ENCODE data around the gene EFEMP1. TPM values are rescaled to one million over a fixed set of nuclear protein-coding genes. Genes with fewer than 3 reads are reported as not detected.

Gene EFEMP1
- total RNA-seq, 3 donors from 2014 or later: 9.5 to 80.1 (median 40.8) TPM

DNA sequence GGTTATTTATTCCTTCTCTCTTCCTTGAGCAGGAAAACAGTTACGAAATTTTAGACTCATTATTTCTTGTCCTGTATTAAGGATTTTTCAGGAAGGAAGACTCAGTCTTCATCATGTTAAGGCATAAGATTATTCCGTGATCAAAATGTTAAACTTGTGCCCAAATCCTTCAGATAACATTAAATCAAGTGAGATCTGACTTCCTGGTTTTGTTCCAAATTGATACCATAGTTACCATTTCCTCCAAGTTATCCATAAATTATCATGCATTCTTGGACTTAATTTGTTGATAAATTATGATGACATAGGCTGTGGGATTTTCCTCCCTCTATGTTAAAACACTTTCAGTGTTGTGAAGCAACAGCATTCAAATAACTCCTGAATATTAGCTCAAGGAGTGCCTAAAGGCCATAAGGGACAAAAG is 31.9 kb downstream of the EFEMP1 start:
- intact Hi-C loops (cut with DNase I, micrococcal nuclease): no loop called here
- no peak overlapping the region for H3K4me3 ChIP-seq
- no peaks in the 10 kb centered on the region for H3K36me3 ChIP-seq (ENCODE audit: low read depth)
- no peak for DNase-seq
- no peaks in the 10 kb centered on the region for H3K4me1 ChIP-seq (ENCODE audit: low read depth)
- TF ChIP-seq, protein P1, sequence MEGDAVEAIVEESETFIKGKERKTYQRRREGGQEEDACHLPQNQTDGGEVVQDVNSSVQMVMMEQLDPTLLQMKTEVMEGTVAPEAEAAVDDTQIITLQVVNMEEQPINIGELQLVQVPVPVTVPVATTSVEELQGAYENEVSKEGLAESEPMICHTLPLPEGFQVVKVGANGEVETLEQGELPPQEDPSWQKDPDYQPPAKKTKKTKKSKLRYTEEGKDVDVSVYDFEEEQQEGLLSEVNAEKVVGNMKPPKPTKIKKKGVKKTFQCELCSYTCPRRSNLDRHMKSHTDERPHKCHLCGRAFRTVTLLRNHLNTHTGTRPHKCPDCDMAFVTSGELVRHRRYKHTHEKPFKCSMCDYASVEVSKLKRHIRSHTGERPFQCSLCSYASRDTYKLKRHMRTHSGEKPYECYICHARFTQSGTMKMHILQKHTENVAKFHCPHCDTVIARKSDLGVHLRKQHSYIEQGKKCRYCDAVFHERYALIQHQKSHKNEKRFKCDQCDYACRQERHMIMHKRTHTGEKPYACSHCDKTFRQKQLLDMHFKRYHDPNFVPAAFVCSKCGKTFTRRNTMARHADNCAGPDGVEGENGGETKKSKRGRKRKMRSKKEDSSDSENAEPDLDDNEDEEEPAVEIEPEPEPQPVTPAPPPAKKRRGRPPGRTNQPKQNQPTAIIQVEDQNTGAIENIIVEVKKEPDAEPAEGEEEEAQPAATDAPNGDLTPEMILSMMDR (IDR thresholded peaks at IDR 0.05): no peak
- no peaks in the 10 kb centered on the region for H3K9me3 ChIP-seq
- no peak for ATAC-seq

DNA sequence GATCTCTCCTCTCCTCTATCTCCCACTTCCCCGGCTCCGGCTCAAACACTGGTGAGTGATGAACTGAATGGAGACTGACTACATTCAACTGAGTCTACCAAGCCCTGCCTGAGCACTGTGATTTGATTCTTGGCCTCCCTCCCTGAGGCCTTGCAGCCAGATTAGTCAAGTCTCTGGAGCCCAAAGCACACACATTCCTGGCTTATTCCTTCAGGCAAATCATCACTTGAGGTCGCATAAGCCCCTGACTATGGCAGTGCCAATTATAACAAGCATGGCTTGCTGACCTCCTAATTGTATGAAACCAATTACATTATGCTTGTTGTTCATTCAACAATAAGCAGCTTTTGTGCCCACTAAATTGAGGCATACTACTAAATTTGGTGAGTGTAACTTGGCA is 34.6 kb downstream of the EFEMP1 start:
- intact Hi-C loops (cut with DNase I, micrococcal nuclease): no loop called here
- no peak overlapping the region for H3K4me3 ChIP-seq
- DNase-seq (no peak), ATAC-seq (no peak)
- no peaks in the 10 kb centered on the region for H3K9me3 ChIP-seq
- TF ChIP-seq, protein P1 (IDR thresholded peaks at IDR 0.05): no peak
- no peaks in the 10 kb centered on the region for H3K4me1 ChIP-seq (ENCODE audit: low read depth)
- no peaks in the 10 kb centered on the region for H3K36me3 ChIP-seq (ENCODE audit: low read depth)

DNA sequence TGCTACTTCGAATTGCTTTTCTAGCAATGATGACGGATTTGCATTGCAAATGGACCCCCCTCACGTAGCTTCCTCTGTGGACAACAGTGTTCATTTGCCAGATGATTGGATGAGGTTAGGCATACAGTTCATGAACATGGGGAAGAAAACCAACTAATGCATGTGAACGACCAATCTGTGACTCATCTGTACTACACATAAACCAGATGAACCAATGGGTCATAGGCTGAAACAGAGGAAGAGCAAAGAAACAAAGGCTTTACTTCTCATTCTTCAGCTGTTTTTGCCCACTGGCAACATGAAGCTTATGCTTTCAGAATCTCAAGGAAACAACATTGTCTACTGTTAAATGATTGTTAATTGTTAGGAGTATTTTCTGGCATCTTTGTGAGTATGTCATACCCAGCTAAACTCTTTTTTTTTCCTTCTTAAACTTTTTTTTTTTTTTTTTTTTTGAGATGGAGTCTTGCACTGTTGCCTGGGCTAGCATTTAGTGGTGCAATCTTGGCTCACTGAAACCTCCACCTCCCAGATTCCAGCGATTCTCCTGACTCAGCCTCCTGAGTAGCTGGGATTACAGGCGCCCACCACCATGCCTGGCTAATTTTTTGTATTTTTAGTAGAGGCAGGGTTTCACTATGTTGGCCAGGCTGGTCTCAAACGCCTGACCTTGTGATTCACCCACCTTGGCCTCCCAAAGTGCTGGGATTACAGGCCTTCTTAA is 35.5 kb downstream of the EFEMP1 start:
- no peak for ATAC-seq
- intact Hi-C loops (cut with DNase I, micrococcal nuclease): no loop called here

DNA sequence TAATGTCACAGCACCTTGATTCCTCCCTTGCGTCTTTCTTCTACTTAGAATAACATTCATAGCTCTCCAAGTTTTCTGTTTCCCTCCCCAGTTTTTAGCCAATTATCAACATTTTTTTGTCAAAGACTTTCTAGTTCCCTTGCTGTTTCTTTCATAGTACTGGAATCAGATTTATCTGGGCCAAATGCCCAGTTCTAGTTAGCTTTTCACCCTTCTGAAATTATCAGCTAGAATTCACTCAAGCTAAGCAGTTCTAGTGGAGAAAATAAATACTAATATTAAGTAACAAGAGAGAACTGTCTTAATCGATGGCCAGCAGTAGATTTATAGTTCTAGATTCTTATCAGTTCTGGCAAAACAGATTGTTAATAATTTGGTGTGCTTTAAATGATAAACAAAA is 36.2 kb downstream of the EFEMP1 start:
- no peak for DNase-seq
- TF ChIP-seq, protein P1 (IDR thresholded peaks at IDR 0.05): no peak
- H3K36me3 ChIP-seq (ENCODE audit: low read depth): no peaks in the 10 kb centered on the region
- intact Hi-C loops (cut with DNase I, micrococcal nuclease): no loop called here
- ATAC-seq: no peak
- H3K4me3 ChIP-seq: no peak overlapping the region
- H3K9me3 ChIP-seq: no peaks in the 10 kb centered on the region
- H3K4me1 ChIP-seq (ENCODE audit: low read depth): no peaks in the 10 kb centered on the region

More for the DNA sequence above, 35.5 kb downstream of the EFEMP1 start:
- TF ChIP-seq, protein P1 (IDR thresholded peaks at IDR 0.05): no peak
- Histone ChIP-seq H3K9me3 (no peaks in the 10 kb centered on the region), H3K4me3 (no peak overlapping the region), H3K36me3 (ENCODE audit: low read depth) (no peaks in the 10 kb centered on the region), H3K4me1 (ENCODE audit: low read depth) (no peaks in the 10 kb centered on the region)
- DNase-seq: no peak

DNA sequence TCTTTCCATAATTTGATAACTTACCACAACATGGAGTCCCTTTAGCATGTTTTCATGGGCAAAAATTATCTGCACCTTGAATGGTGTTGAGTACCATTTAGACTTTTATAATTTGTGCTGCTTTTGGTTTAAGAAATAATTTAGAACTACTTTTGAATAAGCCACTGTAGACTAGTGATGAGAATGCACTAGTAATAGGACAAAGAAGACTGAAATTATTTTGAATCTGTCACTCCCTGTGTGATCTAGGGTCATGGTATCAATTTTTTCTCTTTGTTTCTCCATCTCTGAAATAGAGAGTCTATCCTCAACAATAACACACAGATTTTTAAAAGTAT is 37.7 kb downstream of the EFEMP1 start:
- TF ChIP-seq, protein P1 (IDR thresholded peaks at IDR 0.05): no peak

More for the DNA sequence above, 37.7 kb downstream of the EFEMP1 start:
- Histone ChIP-seq H3K36me3 (ENCODE audit: low read depth) (no peaks in the 10 kb centered on the region), H3K4me3 (no peak overlapping the region), H3K9me3 (no peaks in the 10 kb centered on the region), H3K4me1 (ENCODE audit: low read depth) (no peaks in the 10 kb centered on the region)
- intact Hi-C loops (cut with DNase I, micrococcal nuclease): no loop called here
- ATAC-seq (no peak), DNase-seq (no peak)
